IMR-90 (cell line): Measurements from ENCODE around the gene MIEF1.

Experiments used
- BHLHE40 ChIP-seq: fragments of 150-350 bp; IDR thresholded peaks from 2 replicates; pipeline ENCODE4 v1.6.1; 2016; ENCODE audit warnings: mild to moderate bottlenecking, low read depth, low read length
- CEBPB ChIP-seq: IDR thresholded peaks from 2 replicates; pipeline ENCODE4 v1.6.1; 2012; ENCODE audit warnings: low read depth, low read length, improper control_type of control experiment
- CHD1 ChIP-seq: IDR thresholded peaks from 2 replicates; pipeline ENCODE4 v1.6.1; 2012; ENCODE audit warnings: low read depth, low read length, improper control_type of control experiment
- CTCF ChIP-seq: conservative IDR thresholded peaks from 2 replicates; pipeline ENCODE4 v1.5.1; 2012; ENCODE audit warnings: mild to moderate bottlenecking, low read depth, low read length, improper control_type of control experiment
- ELK1 ChIP-seq: fragments of 150-350 bp; IDR thresholded peaks from 2 replicates; pipeline ENCODE4 v1.6.1; 2016; ENCODE audit warnings: low read depth, mild to moderate bottlenecking, low read length, moderate library complexity, borderline replicate concordance
- FOS ChIP-seq: fragments of 150-350 bp; IDR thresholded peaks from 2 replicates; pipeline ENCODE4 v1.6.1; 2016; ENCODE audit warnings: low read depth, low read length
- MXI1 ChIP-seq: IDR thresholded peaks from 2 replicates; pipeline ENCODE4 v1.6.1; 2012; ENCODE audit warnings: low read depth, mild to moderate bottlenecking, low read length, moderate library complexity, borderline replicate concordance
- NFE2L2 ChIP-seq: fragments of 150-350 bp; IDR thresholded peaks from 2 replicates; pipeline ENCODE4 v1.6.1; 2016; ENCODE audit warnings: low read depth, mild to moderate bottlenecking, low read length
- POLR2A ChIP-seq: IDR thresholded peaks from 2 replicates; pipeline ENCODE4 v1.6.1; 2012; ENCODE audit warnings: mild to moderate bottlenecking, low read depth, low read length
- RAD21 ChIP-seq: IDR thresholded peaks from 2 replicates; pipeline ENCODE4 v1.6.1; 2012; ENCODE audit warnings: low read length, improper control_type of control experiment
- RCOR1 ChIP-seq: IDR thresholded peaks from 2 replicates; pipeline ENCODE4 v1.6.1; 2012; ENCODE audit warnings: mild to moderate bottlenecking, low read length, improper control_type of control experiment; ENCODE audit not compliant: insufficient replicate concordance
- RFX5 ChIP-seq: IDR thresholded peaks from 2 replicates; pipeline ENCODE4 v1.8.0; 2012; ENCODE audit warnings: low read depth, mild to moderate bottlenecking, low read length, moderate library complexity
- SMC3 ChIP-seq: fragments of 150-350 bp; IDR thresholded peaks from 2 replicates; pipeline ENCODE4 v1.6.1; 2016; ENCODE audit warnings: low read depth, mild to moderate bottlenecking, antibody characterized with exemption, low read length, moderate library complexity
- USF2 ChIP-seq: fragments of 150-350 bp; IDR thresholded peaks from 2 replicates; pipeline ENCODE4 v1.6.1; 2017; ENCODE audit warnings: mild to moderate bottlenecking, antibody characterized with exemption, low read length, low read depth

GRCh38 chr22:39504071-39504470 lies 2.0 kb downstream of the MIEF1 start:
- TF ChIP-seq FOS (no peak), CTCF (no peak), POLR2A (no peak), BHLHE40 (no peak), MXI1 (no peak), RCOR1 (no peak), ELK1 (no peak), RAD21 (no peak), CHD1 (no peak), RFX5 (no peak), USF2 (no peak), NFE2L2 (no peak), SMC3 (no peak), CEBPB (no peak)
